Stimulated activated naive CD4-positive, alpha-beta T cell (primary cell): ENCODE measurements around the gene USP40.
A peak's percentile ranks its signal among the peaks of the same experiment; 100 is the strongest.

ENCODE experiments used
- DNase-seq, 6 experiments: peaks; one replicate each; lab custom pipeline; 2025; lab: John Stamatoyannopoulos, UW

USP40 gene

DNA sequence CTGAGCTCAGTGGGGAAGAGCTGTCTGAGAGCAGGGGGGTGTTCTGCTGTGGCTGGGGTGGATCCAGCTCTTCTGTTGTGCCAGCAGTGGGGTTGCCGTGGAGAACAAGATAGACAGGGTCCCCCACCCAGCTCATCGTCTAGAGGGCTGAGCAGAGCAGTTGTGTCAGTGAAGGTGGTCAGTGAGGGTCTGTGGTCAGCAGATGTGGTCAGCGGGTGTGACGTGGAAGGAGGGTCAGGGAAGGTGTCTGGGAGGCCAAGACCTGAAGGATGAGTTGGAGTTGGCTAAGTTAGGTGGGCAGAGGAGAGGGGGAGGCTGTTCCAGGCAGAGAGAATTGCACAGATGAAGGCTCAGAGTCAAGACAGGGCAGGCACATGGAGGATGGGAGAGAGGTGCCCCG, 109.2 kb downstream of the USP40 start:
- DNase-seq: no peak

DNA sequence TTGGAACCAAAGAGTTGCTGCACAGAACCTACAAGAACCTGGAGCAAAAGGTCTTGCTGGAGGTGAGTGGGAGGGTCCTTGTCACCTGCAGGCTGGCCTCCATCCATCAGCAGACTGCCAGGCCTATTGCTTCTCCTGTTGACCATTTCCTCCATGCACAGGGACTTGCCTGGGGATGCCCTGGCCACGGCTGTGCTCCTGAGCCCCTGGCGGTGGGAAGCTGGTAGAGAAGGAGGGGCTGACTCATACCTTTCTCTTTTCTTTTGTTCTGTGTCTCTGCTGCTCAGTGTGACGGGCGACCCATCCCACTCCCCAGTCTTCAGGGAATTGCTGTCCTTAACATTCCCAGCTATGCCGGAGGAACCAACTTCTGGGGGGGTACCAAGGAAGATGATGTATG, 109.6 kb downstream of the USP40 start:
- no peak for DNase-seq

DNA sequence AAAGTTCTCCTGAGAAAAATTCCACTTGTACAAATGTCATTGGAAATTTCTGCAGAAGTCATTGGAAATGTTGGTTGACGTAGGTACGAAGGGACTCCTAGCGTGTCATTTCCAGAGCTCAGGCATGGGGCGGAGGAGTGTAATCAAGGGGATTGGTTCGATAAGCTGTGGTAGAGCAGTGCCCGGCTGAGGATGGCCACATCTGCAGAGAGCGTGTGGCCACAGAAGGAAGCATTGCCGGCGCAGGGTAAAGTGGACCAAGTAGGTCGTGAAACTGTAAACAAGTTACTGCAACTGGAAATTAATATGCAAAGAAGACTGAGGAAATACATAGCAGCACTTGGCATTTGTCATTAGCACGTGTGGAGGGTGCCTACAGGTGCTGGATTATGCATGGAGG, 110.5 kb downstream of the USP40 start:
- no peak for DNase-seq

DNA sequence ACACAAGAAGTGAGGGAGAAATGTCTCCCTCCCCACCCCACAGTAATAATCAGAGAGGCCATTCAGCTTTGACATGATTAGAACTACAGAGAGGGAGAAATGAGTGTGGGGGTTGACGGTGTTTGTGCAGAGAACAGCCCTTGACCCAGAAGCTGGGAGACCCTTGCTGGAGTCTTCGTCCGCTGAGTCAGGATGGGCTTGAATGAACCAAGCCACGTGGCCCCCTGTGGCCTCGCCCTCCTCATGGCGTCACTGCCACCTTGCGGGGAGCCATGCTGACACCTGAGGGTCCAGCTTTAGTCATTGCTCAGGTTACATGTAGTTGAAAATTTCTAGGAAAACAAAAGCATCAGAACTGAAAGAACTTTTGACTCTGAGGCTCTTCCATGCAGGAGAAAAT, 111.1 kb downstream of the USP40 start:
- DNase-seq: no peak

DNA sequence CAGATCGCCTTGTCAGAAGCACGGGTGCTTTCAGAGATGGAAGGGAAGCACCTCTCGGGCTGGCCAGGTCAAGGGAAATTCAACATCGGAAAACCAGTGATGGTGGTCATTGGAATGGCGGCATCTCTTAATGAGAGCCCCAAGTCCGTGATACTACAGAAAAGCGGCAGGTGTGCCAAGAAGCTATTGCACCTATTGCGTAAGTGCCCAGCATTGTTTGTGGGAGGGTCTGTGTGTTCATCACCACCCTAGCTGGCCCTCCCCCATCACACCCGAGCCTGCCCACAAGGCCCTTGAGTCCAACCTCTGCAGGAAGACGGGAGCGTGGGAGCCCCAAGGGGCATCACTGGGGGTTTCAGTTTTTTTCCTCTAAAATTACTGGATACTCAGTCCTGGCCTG, 111.6 kb downstream of the USP40 start:
- DNase-seq: no peak

DNA sequence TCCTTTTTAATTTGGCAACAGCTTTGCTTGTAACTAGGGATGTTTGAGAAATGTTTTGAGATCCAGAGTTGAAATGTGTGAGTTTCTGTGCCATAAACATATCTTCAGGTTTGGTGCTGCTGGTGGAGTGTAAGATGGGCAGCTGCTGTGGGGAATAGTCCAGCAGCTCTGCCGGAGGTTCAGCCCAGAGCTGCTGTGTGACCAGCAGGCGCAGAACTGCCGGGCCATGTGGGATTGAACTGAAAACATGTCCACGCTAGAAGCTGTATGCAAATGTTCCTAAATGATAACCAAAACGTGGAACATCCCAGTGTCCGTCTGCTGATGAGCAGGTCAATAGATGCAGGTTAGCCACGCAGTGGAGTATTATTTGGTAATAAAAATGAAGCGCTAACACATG, 112.7 kb downstream of the USP40 start:
- DNase-seq: no peak

DNA sequence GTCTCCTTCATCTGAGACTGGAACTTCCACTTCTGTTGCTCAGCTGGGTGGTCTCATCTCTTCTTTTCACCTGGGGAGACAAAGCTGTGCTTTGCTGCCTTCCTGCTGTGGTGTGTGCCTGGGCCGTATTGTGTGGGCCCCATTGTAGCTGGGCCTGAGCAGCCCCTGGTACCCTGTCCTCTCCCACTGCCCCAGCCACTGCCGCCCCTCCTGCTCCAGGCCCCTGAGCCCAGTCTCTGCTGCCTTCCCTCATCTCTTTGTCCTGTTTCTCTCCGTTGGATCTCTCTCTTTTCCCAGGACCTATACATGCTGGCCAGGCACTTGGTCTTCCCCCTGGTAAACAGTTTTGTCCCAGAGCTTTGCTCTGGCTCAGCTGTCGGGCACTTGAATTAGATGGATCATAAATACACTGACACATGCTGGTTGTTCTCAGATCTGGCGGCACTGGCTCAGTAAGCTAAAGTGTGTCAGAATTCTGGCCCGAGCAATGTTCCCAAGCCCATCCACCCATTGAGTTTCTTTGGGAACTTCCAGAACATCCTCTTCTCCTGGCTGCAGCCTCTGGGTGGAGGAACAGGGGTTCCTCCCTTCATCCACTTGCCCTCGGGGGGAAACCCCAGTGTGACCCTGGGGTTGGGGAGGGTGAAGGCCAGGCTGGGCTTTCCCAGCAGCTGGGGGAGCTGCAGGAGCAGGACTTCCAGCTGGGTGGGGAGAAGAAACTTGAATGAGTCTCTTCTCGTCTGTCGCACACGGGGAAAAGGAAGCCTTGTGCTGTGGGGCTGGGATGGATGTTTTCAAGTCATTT, 113.3 kb downstream of the USP40 start:
- no peak for DNase-seq

DNA sequence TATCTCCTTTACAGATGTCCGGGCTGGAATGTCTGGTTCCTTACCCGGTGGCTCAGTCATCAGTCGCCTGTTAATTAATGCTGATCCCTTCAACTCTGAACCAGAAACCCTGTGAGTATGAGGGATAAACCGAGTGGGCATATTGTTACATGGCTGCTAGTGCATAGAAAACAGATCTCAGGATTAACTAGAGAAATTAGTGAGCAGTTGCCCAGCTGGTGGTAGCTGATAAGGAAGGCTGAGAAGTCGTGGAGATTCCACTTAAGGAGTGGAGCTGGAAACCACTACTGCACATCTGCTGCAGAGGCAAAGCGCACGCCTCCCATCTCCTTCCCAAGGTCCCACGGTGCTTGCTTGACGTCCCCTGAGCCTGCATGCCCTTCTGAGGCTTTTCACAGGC, 114.6 kb downstream of the USP40 start:
- no peak for DNase-seq

DNA sequence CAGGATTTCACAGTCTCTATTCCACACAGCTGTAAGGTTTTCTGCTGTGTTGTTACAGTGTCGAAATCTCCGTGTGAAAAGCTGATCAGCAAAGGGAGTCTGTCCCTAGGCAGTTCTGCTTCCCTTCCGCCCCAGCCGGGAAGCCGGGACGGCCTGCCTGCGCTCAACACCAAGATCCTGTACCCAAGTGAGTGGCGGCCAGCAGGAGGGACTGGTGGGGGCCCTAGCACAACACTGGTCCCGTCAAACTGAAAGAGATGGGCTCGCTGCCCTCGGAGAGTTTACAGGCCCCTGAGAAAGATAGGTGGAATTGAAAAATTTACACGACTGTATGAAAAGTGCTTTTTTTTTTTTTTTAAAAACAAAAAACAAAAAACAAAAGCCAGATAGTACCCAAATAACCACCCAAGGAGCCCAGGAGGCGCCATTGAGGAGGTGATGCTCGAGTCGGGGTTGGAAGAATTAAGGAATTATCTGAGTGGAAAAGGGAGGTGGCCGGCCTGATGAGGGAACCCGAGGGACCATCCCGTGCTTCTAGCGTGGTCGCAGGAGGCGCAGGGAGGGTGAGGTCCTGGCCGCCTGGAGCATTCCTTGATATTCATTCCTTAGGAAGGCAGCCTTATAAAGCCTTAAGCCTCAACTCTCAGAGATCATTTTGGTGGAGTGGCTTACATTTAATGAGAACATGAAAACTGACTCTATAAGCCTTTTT, 115.6 kb downstream of the USP40 start:
- DNase-seq: no peak

DNA sequence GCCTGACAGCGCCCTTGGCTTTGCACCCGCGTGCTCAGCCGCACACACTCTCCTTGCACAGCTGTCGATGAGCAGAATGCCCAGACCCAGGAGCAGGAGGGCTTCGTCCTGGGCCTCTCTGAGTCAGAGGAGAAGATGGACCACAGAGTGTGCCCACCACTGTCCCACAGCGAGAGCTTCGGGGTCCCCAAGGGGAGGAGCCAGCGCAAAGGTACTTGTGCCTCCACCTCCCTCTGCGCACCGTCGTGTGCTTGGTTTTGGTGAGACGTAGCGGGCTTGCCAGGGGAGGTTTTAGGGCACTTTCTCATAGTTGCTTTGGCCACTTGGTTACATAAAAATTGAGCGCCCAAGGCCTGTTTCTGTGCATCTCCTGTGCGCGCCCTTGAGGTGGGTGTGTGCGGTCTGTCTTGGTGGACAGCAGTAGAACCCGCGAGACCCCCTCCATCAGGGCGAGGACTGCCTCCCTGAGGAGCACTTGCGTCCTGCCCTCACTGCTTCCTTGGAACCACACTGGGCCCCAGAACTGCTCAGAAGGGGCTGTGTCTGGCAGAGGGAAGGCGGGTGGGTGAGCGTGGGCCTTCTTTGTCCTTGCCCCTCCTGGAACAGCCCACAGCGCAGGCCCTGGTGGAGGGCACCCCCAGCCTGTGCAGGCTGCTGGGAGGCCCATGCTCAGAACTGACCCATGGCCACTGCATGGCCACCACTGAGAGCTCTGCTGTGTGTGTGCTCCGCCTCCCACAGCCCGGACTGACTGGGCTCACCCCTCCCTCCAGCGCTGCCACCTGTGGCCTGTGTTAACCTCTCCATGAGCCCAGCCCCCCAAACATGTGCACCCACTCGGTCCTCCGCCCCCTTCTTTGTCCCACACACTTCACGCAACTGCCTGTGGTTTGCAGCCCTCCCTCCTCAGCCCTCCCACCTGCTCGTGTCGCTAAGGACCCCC, 116.4 kb downstream of the USP40 start:
- no peak for DNase-seq

DNA sequence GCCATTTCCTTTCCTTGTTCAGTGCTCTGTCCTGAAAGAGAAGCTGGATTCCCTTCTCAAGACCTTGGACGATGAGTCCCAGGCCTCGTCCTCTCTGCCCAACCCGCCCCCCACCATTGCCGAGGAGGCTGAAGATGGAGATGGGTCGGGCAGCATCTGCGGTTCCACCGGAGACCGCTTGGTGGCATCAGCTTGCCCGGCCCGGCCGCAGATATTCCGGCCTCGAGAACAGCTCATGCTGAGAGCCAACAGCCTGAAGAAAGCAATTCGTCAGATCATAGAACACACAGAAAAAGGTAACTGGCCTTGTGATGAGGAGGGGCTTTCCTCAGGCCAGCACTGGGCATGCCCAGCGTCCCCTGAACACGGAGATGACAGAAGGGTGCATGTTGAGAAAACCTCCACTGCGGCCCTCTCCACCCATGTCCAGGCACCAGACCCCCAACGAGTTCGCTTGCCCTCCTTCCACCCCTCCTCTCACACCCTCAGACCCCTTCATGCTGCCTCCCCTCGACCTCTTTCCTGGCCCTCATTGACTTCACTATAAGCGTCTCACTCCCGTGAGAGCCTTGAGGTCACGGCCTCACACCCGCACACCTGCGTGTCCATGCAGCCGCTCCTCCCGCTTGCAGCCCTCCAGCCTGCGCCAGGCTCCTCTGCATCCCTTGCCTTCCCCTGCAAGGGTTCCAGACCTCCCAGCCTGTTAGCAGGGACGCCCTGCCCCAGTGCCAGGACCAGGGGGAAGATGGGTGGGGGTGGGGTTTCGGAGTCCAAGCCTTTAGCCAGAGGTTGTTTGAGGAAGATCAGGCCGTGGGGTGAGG, 117.3 kb downstream of the USP40 start:
- DNase-seq: no peak

DNA sequence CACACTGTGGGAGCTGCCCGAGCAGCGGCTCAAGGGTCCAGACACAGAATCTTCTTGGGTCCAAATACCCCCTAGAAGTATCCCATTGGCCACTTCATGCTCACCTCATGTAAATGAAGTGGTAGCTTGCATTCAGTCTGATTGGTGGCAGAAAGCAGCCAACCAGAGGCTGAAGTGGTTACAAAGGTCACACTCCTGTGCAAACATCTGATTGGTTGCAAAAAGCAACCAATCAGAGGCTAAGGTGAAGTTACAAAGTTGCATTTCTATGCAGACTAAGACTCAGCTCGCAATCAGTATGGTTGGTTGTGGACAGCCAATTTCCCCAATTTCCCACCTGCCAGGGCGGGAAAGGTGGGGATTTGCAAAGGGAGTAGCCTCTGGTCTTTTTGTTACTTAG, 118.0 kb downstream of the USP40 start:
- DNase-seq: no peak

DNA sequence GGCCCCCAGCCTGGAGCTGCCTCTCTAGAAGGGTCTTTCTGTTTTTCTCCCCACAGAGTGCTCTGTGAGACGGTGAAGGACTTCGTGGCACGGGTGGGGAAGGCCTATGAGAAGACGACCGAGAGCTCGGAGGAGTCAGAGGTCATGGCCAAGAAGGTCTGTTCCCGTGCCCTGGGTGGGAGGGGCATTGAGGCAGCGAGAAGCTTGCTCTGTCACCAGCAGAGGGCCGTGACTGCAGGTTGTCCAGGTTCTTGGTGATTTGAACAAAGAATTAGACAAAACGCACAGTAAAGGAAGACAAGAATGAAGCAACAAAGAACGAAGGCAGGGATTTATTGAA, 118.4 kb downstream of the USP40 start:
- no peak for DNase-seq

DNA sequence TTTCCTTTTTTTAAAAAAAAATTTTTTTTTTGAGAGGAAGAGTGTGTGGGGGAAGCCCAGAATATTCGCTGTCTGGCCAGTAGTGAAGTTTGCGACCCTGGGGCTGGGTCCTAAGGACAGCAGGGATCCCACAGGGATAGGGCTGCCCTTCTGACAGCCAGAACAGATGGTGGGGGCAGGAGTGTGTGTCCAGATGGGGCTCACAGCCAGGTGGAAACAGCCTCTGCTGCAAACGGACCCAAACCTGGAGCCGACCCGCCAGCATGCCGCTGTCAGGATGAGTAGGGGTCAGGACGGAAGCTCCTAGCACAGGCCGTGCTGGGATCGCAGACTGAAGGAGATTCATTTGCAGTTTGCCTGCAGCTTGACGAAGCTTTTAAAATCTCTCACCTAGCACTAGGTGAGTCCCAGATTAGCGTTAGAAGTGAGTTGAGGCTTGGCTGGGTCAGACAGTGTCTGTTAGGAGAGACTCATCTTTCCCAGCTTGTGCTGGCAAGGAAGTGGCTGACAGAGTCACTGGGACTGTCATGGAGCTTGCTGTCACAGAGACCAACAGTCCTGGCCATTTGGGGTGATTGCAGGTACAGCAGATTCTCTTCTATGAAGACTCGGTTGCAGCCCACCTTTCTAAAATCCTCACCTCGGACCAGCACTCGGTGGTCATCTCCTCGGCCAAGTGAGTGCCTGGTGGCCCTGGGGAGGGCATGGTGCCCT, 118.9 kb downstream of the USP40 start:
- no peak for DNase-seq

DNA sequence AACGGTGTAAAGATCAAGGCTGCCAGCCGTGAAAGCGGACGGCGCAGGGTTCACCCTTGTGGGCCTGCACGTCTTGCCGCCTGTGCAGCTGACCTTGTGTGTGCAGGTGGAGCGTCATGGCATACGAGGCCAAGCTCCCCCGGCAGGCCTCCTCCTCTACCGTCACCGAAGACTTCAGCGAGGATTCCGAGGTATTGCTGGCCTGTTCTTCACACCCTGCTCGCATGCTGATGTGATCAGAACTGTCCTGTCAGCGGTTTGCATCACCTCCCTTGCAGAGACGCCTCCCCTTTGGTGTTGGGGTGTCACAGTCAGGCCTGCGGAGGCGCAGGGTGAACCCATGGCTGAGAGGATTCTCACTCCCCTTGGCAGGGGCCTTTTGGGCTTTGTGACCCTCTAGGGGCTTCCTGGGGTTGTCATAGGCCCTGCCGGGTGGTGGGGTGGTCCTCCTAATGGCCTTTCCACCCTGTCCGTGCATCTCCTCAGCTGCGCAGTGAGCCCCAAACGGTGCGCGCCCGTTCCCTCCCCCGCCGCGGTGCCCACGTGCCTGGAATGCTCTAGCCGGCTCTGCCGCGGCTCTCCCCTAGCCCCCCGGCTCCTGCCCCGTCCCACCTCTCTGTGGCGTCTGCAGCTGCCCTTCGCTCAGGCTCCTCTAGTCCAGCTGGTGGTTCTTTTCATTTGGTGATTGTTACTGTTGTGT, 119.8 kb downstream of the USP40 start:
- no peak for DNase-seq

DNA sequence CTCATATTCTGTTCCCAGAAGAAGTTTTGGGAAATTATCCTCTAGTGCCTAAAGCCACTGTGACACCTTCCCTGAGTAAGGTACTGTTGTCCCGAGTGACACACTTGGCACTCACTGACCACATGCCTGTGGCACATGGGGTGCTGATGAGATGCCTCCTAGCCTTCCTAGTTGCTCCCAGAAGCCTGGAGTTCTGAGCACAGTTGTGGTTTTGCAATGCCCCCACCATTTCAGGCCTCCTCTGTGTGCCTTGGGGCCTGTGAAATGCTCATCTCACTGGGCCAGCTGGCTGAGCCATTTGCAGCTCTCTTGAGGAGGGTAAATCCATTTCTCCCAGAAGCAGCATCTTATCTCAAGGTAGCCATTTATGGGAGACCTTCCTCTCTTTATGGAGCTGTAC, 120.5 kb downstream of the USP40 start:
- no peak for DNase-seq

DNA sequence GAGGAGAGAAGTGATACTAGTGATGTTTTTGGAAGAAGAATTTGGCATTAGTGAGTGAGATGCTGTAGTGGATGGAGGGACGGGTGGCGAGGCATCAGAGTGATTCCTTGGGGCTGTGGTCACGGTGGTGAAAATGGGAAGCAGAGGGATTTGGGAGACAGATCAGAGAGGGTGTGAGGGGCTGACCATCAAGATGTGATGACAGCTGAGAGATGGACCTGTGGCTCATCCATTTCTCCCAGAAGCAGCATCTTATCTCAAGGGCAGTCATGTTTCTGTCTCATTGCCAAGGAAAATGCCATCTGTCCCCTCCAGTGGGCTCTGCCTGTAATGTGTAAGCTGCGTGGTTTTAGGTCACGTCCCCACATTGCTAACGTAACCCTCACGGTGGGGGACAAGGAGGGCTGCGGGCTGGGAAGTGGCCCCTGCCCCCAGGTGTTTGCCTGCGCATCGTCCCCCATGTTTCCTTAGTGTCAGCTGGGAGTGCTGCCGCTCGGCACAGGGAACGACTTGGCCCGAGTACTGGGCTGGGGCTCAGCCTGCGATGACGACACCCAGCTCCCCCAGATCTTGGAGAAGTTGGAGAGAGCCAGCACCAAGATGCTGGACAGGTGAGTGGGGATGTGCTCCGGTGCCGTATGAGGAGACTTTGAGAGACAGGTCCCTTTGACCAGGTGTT, 121.3 kb downstream of the USP40 start:
- DNase-seq: no peak

DNA sequence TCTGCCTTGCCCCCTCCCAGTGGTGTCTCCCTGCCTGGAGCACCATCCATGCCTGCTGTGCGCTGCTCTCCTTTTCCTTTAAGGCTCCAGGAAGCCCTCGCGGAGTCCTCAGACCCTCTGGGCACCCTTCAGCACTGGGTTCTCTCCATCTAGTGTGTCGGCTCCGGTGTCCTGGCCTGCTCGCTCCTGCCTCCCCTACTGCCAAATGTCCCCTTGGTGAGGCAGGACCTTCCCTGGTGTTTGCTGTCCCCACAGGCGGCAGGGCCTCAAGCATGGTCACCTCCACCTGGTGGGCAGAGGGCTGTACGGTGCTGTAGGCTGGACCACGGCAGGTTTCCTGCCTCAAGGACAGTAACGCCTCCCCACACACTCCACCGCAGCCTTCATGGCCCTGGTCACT, 122.1 kb downstream of the USP40 start:
- no peak for DNase-seq

DNA sequence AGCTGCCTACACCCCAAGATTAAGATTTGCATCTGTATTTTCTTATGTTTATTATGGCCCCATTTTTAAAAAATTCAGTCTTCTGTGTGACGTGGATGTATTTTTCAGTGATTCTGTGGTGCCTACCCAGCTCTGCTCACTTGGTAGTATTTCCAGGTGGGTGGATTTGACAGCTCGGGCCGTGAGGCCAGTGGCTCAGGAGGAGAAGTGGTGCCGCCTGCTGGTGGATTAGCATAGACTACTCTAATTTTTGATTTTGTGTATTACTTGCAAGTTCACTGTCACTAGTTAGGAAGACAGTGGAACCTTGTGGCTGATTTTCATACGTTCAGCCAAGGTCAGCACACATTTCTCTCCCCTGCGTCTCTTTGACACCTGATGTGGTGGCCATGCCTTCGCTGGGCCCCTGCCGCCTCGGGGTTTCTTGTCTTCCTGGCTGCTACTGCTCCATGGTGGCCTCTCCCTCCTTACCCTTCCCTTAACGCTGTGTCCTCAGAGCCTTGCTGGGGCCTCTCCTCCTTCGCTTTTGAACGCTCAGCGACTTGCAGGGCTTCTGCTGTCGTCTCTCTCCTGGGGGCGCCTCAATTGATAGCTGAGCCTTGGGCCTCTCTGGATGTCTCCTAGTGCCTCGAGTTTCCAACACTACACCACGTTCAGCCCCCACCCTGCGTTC, 122.9 kb downstream of the USP40 start:
- DNase-seq: peak; percentile 61 to 86 (median 75)

DNA sequence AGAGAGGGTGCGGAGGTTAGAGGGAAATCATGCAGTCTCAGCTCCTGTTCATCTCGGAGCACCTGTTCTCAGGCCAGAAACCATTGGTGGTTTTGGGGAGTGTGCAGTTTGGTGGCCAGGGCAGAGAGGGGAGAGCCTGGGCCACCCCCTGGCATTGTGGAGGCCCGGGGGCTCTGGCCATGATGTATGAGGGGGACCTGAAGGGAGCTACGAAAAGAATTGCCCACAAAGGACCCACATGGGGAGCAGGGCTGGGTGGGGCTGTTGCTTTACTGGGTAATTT, 124.6 kb downstream of the USP40 start:
- DNase-seq: no peak
